ENCODE measurements around the gene KIF26B. TPM values are rescaled to one million over a fixed set of nuclear protein-coding genes. Genes with fewer than 3 reads are reported as not detected.

Gene KIF26B
- total and polyA plus RNA-seq, 2 experiments from 2014 or later = 0.03 to 0.76 TPM

GRCh38 chr1:245603311-245603865 lies 448.6 kb downstream of the KIF26B start:
- Histone ChIP-seq H2AFZ (no peak overlapping the region), H3K9me2 (ENCODE audit: insufficient read depth) (no peaks in the 10 kb centered on the region; the same call in 1 of the 2 replicates), H3K27ac (ENCODE audit: low read depth) (no peak overlapping the region), H3K4me3 (no peak overlapping the region), H3K36me3 (ENCODE audit: insufficient read depth) (no peaks in the 10 kb centered on the region), H3F3A (replicated peaks; ENCODE audit: low read depth) (no peaks in the 10 kb centered on the region), H3K27me3 (ENCODE audit: insufficient read depth) (no peaks in the 10 kb centered on the region), H3K4me1 (ENCODE audit: insufficient read depth) (no peaks in the 10 kb centered on the region), H3K79me2 (replicated peaks; ENCODE audit: insufficient read depth) (no peaks in the 10 kb centered on the region), H3K4me2 (no peak overlapping the region), H4K20me1 (replicated peaks; ENCODE audit: insufficient read depth) (no peaks in the 10 kb centered on the region)
- no peak overlapping the region for H3K4me3 Mint-ChIP-seq
- H3K9me3 Mint-ChIP-seq = no peaks in the 10 kb centered on the region
- H3K27me3 Mint-ChIP-seq (ENCODE audit: insufficient read depth, low read depth, poor library complexity) = peaks cover 2% of the 10 kb centered on the region
- no peak overlapping the region for H3K27ac Mint-ChIP-seq
- DNase-seq (ENCODE audit: low spot score) (no peak), ATAC-seq (no peak)
- no peak for TF ChIP-seq REST (IDR thresholded peaks at IDR 0.05; ENCODE audit: unreplicated experiment)
- TF ChIP-seq EZH2phosphoT487 (IDR thresholded peaks at IDR 0.05; ENCODE audit: unreplicated experiment) = no peak
- TF ChIP-seq EZH2 (IDR thresholded peaks at IDR 0.05; ENCODE audit: low read depth, unreplicated experiment) = no peak
- no peak for TF ChIP-seq NANOG (IDR thresholded peaks at IDR 0.05; ENCODE audit: borderline replicate concordance)
- no peak for TF ChIP-seq STAT1 (IDR thresholded peaks at IDR 0.05; ENCODE audit: unreplicated experiment)
- TF ChIP-seq ZNF114 (CRISPR knock-in tag; IDR thresholded peaks at IDR 0.05) = no peak
- TF ChIP-seq JUNB (IDR thresholded peaks at IDR 0.05; ENCODE audit: unreplicated experiment) = no peak
- no peak for TF ChIP-seq ZNF331 (CRISPR knock-in tag; IDR thresholded peaks at IDR 0.05; ENCODE audit: low read depth)
- peaks cover 3% of the 10 kb centered on the region; the same call in 2 of the 3 replicates for H3K4me1 Mint-ChIP-seq
- no peaks in the 10 kb centered on the region for H3K36me3 Mint-ChIP-seq (ENCODE audit: low read depth)

DNA sequence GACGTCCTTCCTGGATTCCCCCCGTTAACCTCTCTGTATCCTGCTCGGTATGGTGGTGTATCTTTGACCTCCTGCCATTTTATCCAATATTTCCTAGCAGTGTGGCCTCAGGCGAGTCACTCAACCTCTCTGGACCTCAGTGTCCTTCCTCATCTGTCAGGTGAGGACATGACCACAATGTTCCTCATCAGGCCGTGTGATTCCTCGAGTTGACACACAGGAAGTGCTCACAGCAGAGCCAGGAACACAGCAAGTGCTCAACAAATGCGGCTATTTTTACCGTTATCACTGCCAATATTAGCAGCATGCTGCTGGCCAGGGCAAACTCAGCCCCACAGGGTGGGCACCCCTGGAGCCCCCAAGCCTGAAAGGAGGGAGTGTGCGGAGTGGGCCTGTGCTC lies 450.2 kb downstream of the KIF26B start:
- no peak overlapping the region for H3K27ac Mint-ChIP-seq
- TF ChIP-seq ETS1 (IDR thresholded peaks at IDR 0.05) (no peak), POLR2AphosphoS5 (IDR thresholded peaks at IDR 0.05; ENCODE audit: low read depth) (no peak), JUNB (IDR thresholded peaks at IDR 0.05; ENCODE audit: unreplicated experiment) (no peak), ZNF331 (CRISPR knock-in tag; IDR thresholded peaks at IDR 0.05; ENCODE audit: low read depth) (no peak), EZH2phosphoT487 (IDR thresholded peaks at IDR 0.05; ENCODE audit: unreplicated experiment) (no peak), ZNF462 (CRISPR knock-in tag; IDR thresholded peaks at IDR 0.05) (no peak), CREB1 (CRISPR knock-in tag; IDR thresholded peaks at IDR 0.05; ENCODE audit: low read depth) (no peak)

More for the DNA sequence above, 450.2 kb downstream of the KIF26B start:
- H3K36me3 ChIP-seq (ENCODE audit: insufficient read depth) = no peaks in the 10 kb centered on the region
- H2AFZ ChIP-seq = no peak overlapping the region; the same call in 1 of the 2 replicates
- no peak for ATAC-seq
- H3K27ac ChIP-seq (ENCODE audit: low read depth) = no peak overlapping the region
- Mint-ChIP-seq H3K4me1 (no peaks in the 10 kb centered on the region), H3K4me3 (no peak overlapping the region), H3K36me3 (ENCODE audit: low read depth) (no peaks in the 10 kb centered on the region), H3K9me3 (no peaks in the 10 kb centered on the region), H3K27me3 (ENCODE audit: insufficient read depth, low read depth, poor library complexity) (peaks cover 2% of the 10 kb centered on the region)
- no peaks in the 10 kb centered on the region; the same call in 1 of the 2 replicates for H3K9me2 ChIP-seq (ENCODE audit: insufficient read depth)
- no peak overlapping the region for H3K4me3 ChIP-seq
- H3K4me2 ChIP-seq = no peak overlapping the region
- H3K79me2 ChIP-seq (replicated peaks; ENCODE audit: insufficient read depth) = no peaks in the 10 kb centered on the region
- no peaks in the 10 kb centered on the region for H3F3A ChIP-seq (replicated peaks; ENCODE audit: low read depth)
- no peaks in the 10 kb centered on the region for H3K4me1 ChIP-seq (ENCODE audit: insufficient read depth)
- no peaks in the 10 kb centered on the region for H4K20me1 ChIP-seq (replicated peaks; ENCODE audit: insufficient read depth)
- no peaks in the 10 kb centered on the region for H3K27me3 ChIP-seq (ENCODE audit: insufficient read depth)
- no peak for DNase-seq (ENCODE audit: low spot score)
